ENCODE results near the gene RBMS3.
A peak's percentile ranks its signal among the peaks of the same experiment; 100 is the strongest.
"Not testable (repeated sequence)": the region's sequence is repeated elsewhere in the genome, so short reads cannot be mapped to it uniquely, and the experiment has no call there.

The RBMS3 gene

DNA sequence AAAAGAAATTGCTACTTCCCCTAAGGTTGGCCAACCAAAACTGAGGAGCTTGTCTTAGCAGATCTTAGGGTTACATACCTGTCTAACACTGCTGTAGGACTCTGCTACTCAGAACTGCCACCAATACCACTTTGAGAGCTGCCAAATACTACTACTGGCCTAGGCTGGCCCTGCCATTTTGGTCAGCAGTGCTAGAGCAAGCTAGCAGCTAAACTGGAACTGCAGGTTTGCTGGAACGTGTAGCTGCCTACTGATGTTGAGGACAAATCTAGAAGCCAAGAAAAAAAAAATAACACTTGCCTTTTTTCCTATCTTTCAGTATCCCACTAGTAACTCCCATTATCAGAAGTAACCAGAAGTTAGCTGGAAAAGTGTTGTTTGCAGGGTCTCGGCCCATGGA, 387.4 kb downstream of the RBMS3 start:
- Histone ChIP-seq H3K27me3 (ENCODE audit: low read depth, low read length) (no peaks in the 10 kb centered on the region), H3K4me3 (ENCODE audit: low read depth in 1 of 2, low read length in 2 of 2) (no peak overlapping the region), H3K36me3 (ENCODE audit: control insufficient read depth in 1 of 2, insufficient read depth in 2 of 2, low read length in 2 of 2) (no peaks in the 10 kb centered on the region), H3K9me3 (ENCODE audit: control insufficient read depth in 1 of 2, low read length in 2 of 2) (no peaks in the 10 kb centered on the region), H3K4me1 (ENCODE audit: control insufficient read depth in 1 of 2, insufficient read depth in 2 of 2, low read length in 2 of 2) (no peaks in the 10 kb centered on the region), H3K27ac (ENCODE audit: low read length) (no peak overlapping the region)

DNA sequence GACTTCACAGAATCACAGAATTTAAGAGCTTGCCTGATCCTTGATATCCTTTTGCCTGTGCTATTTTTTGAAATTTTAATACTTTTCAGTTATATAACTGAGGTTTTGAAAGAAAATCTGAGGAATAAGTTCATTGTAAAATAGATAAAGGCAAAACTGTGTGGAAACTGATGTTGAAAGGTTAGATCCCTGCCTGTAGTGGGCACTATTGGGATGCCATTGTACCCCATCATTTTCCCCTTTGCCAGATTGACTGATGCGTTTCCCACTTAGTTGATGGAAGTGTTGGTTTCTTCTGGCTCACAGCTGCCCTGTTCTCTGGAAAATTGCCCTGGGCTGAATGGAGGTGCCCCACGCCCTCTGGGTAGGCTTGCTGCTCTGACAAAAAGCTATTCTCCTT, 387.9 kb downstream of the RBMS3 start:
- no peaks in the 10 kb centered on the region for H3K36me3 ChIP-seq (ENCODE audit: control insufficient read depth in 1 of 2, insufficient read depth in 2 of 2, low read length in 2 of 2)
- H3K27ac ChIP-seq (ENCODE audit: low read length): no peak overlapping the region
- H3K4me1 ChIP-seq (ENCODE audit: control insufficient read depth in 1 of 2, insufficient read depth in 2 of 2, low read length in 2 of 2): no peaks in the 10 kb centered on the region

DNA sequence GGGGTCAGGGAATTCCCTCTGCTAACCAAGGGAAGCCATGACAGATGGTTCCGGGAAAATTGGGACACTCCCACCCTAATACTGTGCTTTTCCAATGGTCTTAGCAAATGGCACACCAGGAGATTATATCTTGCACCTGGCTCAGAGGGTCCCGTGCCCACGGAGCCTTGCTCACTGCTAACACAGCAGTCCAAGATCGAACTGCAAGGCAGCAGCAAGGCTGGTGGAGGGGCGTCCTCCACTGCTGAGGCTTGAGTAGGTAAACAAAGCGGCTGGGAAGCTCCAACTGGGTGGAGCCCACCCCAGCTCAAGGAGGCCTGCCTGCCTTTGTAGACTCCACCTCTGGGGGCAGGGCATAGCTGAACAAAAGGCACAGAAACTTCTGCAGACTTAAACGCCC, 389.6 kb downstream of the RBMS3 start:
- not testable (repeated sequence) for H3K36me3 ChIP-seq (ENCODE audit: control insufficient read depth in 1 of 2, insufficient read depth in 2 of 2, low read length in 2 of 2); H3K9me3 ChIP-seq (ENCODE audit: control insufficient read depth in 1 of 2, low read length in 2 of 2); H3K4me1 ChIP-seq (ENCODE audit: control insufficient read depth in 1 of 2, insufficient read depth in 2 of 2, low read length in 2 of 2); H3K27ac ChIP-seq (ENCODE audit: low read length); H3K27me3 ChIP-seq (ENCODE audit: low read depth, low read length); H3K4me3 ChIP-seq (ENCODE audit: low read depth in 1 of 2, low read length in 2 of 2)

More for the DNA sequence above, 387.9 kb downstream of the RBMS3 start:
- Histone ChIP-seq H3K9me3 (ENCODE audit: control insufficient read depth in 1 of 2, low read length in 2 of 2) (no peaks in the 10 kb centered on the region), H3K27me3 (ENCODE audit: low read depth, low read length) (no peaks in the 10 kb centered on the region), H3K4me3 (ENCODE audit: low read depth in 1 of 2, low read length in 2 of 2) (no peak overlapping the region)

DNA sequence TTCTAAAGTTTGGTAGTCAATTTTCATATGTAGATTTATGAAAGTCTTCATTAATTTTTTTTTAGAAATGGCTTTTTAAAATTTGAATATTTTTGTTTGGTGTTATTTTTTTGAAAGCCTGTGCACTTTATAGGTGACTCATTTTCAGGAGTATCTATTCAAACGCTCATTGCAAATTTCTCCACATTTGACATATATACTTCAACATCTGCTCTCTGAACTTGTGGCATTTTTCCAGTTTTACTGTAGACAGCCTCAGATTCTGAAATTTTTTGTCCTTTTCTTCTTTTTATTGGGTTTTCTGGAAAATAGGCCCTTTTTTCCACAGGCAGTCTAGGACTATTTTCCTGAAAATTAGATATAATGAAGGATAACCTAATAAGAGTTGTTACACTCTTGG, 396.6 kb downstream of the RBMS3 start:
- Histone ChIP-seq H3K36me3 (ENCODE audit: control insufficient read depth in 1 of 2, insufficient read depth in 2 of 2, low read length in 2 of 2) (no peaks in the 10 kb centered on the region), H3K4me1 (ENCODE audit: control insufficient read depth in 1 of 2, insufficient read depth in 2 of 2, low read length in 2 of 2) (no peaks in the 10 kb centered on the region), H3K9me3 (ENCODE audit: control insufficient read depth in 1 of 2, low read length in 2 of 2) (peaks cover 0 to 3% of the 10 kb centered on the region in 2 donors), H3K27ac (ENCODE audit: low read length) (no peak overlapping the region), H3K4me3 (ENCODE audit: low read depth in 1 of 2, low read length in 2 of 2) (no peak overlapping the region), H3K27me3 (ENCODE audit: low read depth, low read length) (no peaks in the 10 kb centered on the region)

DNA sequence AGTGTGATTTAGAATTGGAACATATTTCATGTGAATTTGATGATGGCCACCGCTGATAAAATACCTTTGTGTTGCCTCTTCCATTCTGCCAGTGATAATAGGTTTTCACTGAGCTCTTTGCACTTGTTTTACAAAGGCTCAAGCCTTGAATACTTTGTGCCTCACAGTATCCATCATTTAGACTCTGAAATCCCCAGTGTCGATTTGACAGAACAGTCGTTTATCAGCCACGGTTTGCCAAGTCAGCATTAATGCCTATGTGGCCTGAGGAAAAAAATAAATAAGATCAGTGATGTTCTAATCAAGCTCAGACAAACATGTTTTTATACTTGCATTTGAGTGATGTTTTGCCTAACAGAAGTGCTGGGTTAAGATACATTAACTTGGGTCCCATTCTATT, 399.1 kb downstream of the RBMS3 start:
- Histone ChIP-seq H3K4me1 (ENCODE audit: control insufficient read depth in 1 of 2, insufficient read depth in 2 of 2, low read length in 2 of 2) (peaks cover 0 to 16% of the 10 kb centered on the region in 2 donors), H3K36me3 (ENCODE audit: control insufficient read depth in 1 of 2, insufficient read depth in 2 of 2, low read length in 2 of 2) (no peaks in the 10 kb centered on the region), H3K9me3 (ENCODE audit: control insufficient read depth in 1 of 2, low read length in 2 of 2) (peaks cover 0 to 3% of the 10 kb centered on the region in 2 donors), H3K27me3 (ENCODE audit: low read depth, low read length) (no peaks in the 10 kb centered on the region), H3K4me3 (ENCODE audit: low read depth in 1 of 2, low read length in 2 of 2) (no peak overlapping the region), H3K27ac (ENCODE audit: low read length) (no peak overlapping the region)

DNA sequence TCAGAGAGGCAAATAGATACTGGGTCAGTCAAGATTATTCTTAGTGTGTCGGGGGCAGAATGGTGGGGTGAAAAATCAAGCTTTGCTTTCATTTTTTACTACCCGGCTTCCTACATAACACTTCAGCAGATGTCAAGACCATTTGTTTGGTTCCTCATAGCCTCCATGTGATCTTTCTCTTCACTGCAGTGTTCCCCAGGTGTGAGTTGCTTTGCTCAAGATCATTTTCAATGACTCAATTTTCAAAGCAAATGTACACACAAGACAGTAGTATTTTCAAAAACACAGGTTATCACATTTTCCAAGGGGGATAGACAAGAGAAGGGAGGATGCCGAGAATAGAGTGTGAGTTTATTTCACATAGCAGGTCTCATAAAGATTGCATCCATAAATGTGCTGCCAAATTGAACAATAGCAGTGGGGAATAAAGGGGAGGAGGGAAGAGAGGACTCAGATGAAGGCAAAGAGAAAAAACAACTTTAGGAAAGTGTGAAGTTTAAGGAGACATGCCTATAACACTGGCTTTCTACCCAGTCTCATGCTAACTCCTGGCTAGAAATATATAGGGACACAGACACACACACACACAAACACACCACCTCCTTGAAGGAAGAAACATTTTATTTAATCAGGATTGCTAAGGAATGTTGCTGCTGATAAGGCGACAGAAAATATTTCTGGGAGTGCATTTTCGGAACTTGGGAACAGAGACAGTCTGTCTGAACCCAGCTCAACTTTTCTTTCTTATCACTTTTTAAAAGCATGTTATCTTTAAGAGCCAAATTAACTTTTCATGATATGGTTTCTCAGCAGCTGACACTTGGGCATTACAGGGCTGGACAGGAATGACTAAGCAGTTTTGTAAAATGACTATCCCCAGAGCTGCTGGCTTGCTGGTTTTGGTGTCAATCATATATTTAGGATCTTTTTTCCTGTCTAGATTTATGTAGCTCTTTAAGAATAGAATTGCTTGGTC, 402.4 kb downstream of the RBMS3 start:
- no peaks in the 10 kb centered on the region for H3K36me3 ChIP-seq (ENCODE audit: control insufficient read depth in 1 of 2, insufficient read depth in 2 of 2, low read length in 2 of 2)
- no peaks in the 10 kb centered on the region for H3K27me3 ChIP-seq (ENCODE audit: low read depth, low read length)
- no peak overlapping the region for H3K4me3 ChIP-seq (ENCODE audit: low read depth in 1 of 2, low read length in 2 of 2)
- H3K9me3 ChIP-seq (ENCODE audit: control insufficient read depth in 1 of 2, low read length in 2 of 2): no peaks in the 10 kb centered on the region
- peaks cover 0 to 16% of the 10 kb centered on the region in 2 donors for H3K4me1 ChIP-seq (ENCODE audit: control insufficient read depth in 1 of 2, insufficient read depth in 2 of 2, low read length in 2 of 2)
- H3K27ac ChIP-seq (ENCODE audit: low read length): no peak overlapping the region

DNA sequence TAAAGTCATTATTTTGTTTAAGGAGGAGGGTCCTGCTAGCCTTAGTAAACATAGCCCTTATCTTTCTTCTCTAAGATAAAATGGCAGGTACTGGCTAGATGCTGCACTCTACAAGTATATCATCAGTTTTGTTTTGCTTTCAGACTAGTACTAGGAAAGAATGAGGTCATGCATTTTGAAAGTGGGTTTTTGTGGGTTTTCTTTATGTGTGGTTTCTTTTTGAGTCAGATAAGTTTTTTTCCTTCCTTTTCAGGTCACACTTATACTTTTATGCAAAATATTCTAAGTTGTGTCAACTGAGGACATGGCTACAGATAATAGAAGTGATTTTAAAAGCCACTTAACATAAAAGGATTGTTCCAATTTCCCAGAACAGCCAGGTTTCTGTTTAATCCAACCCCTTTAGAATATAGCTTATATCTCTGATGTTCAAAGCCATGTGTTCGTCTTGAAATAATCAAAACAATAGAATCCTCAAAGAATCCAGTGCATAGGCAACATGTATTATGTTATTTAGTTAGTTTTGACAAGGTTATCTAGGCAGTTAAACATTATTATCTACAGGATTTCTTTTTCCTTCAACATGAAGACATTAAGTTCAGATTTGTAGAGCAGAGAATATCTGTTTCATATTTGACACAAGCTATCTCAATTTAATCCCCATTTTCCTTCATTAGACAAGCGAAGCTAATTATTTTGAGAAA, 406.2 kb downstream of the RBMS3 start:
- Histone ChIP-seq H3K4me3 (ENCODE audit: low read depth in 1 of 2, low read length in 2 of 2) (no peak overlapping the region), H3K36me3 (ENCODE audit: control insufficient read depth in 1 of 2, insufficient read depth in 2 of 2, low read length in 2 of 2) (no peaks in the 10 kb centered on the region), H3K27ac (ENCODE audit: low read length) (no peak overlapping the region), H3K9me3 (ENCODE audit: control insufficient read depth in 1 of 2, low read length in 2 of 2) (no peaks in the 10 kb centered on the region), H3K27me3 (ENCODE audit: low read depth, low read length) (no peaks in the 10 kb centered on the region), H3K4me1 (ENCODE audit: control insufficient read depth in 1 of 2, insufficient read depth in 2 of 2, low read length in 2 of 2) (peaks cover 0 to 16% of the 10 kb centered on the region in 2 donors)

DNA sequence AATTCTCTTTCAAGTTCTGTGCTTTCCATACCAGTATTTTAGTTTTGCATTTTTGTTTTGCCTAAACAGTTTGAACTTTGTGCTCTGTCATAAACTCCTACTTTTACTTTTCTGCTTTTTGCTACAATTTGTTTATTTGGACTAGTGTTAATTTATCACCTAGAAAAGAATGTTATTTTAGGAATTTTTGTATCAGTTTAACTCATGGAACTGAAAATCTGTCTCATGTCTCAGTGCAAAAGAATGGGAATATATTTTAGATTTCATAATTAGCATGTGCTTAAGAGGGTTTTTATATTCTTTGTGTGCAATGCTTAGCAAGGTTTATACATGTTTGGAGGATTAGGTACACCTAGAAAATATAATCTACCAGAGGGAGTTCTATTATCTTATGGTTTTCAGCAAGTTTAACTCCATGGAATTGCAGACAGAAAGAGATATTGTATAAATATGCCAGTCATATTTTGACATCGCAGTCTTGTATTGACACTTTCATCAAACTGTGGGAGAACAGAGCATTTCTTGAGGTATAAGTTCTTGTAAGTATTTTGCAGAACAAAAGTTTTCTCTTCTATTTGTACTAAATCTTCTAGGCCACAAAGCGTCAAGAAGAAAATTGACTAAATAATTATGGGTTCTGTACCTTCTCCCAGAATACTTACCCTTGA, 409.9 kb downstream of the RBMS3 start:
- H3K9me3 ChIP-seq (ENCODE audit: control insufficient read depth in 1 of 2, low read length in 2 of 2): no peaks in the 10 kb centered on the region
- no peak overlapping the region for H3K4me3 ChIP-seq (ENCODE audit: low read depth in 1 of 2, low read length in 2 of 2)
- no peak overlapping the region for H3K27ac ChIP-seq (ENCODE audit: low read length)
- no peaks in the 10 kb centered on the region for H3K27me3 ChIP-seq (ENCODE audit: low read depth, low read length)
- H3K36me3 ChIP-seq (ENCODE audit: control insufficient read depth in 1 of 2, insufficient read depth in 2 of 2, low read length in 2 of 2): peaks cover 0 to 4% of the 10 kb centered on the region in 2 donors
- peaks cover 0 to 14% of the 10 kb centered on the region in 2 donors for H3K4me1 ChIP-seq (ENCODE audit: control insufficient read depth in 1 of 2, insufficient read depth in 2 of 2, low read length in 2 of 2)

DNA sequence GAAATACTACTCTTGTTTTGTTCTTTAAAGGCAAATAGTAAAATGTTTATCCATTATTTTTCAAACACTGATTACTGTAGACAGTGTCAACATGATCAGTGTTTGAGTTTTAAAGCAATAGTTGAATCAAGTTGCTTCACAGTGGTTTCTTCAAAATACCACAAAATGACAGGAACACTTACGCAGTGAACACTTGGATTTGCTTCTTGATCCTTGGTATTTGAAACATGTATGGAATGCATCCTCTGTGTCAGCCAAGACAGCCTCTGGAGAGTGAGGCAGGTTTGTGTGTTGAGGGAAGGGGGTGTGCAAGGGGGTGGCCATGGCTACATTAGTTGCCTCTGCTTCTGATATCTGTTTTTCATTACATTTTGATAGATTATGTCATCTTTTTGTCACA, 413.0 kb downstream of the RBMS3 start:
- Histone ChIP-seq H3K4me3 (ENCODE audit: low read depth in 1 of 2, low read length in 2 of 2) (no peak overlapping the region), H3K27ac (ENCODE audit: low read length) (peak overlapping the region; percentile 41)

DNA sequence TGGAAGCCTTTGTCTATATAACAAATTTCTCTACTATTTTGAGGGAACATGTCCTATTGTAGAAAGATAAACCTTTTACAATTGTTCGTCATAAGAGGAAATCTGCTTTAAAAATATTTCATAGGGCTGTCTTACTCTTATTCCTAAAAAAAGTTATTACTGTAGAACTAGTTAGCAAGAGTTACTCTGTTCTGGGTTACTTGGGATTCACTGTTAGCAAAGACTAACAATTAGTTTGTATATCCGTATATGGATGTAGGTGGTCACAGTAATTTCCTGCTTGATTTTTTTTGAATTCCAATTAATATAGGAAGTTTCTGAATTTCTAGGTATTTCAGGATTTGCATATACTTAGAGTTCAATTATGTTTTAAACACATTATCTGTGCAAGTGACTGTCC, 413.5 kb downstream of the RBMS3 start:
- Histone ChIP-seq H3K27ac (ENCODE audit: low read length) (no peak overlapping the region), H3K4me3 (ENCODE audit: low read depth in 1 of 2, low read length in 2 of 2) (no peak overlapping the region), H3K4me1 (ENCODE audit: control insufficient read depth in 1 of 2, insufficient read depth in 2 of 2, low read length in 2 of 2) (peaks cover 0 to 37% of the 10 kb centered on the region in 2 donors), H3K9me3 (ENCODE audit: control insufficient read depth in 1 of 2, low read length in 2 of 2) (no peaks in the 10 kb centered on the region), H3K27me3 (ENCODE audit: low read depth, low read length) (no peaks in the 10 kb centered on the region), H3K36me3 (ENCODE audit: control insufficient read depth in 1 of 2, insufficient read depth in 2 of 2, low read length in 2 of 2) (peaks cover 0 to 4% of the 10 kb centered on the region in 2 donors)

More for the DNA sequence above, 413.0 kb downstream of the RBMS3 start:
- H3K4me1 ChIP-seq (ENCODE audit: control insufficient read depth in 1 of 2, insufficient read depth in 2 of 2, low read length in 2 of 2): peaks cover 0 to 37% of the 10 kb centered on the region in 2 donors
- H3K27me3 ChIP-seq (ENCODE audit: low read depth, low read length): no peaks in the 10 kb centered on the region
- no peaks in the 10 kb centered on the region for H3K9me3 ChIP-seq (ENCODE audit: control insufficient read depth in 1 of 2, low read length in 2 of 2)
- peaks cover 0 to 4% of the 10 kb centered on the region in 2 donors for H3K36me3 ChIP-seq (ENCODE audit: control insufficient read depth in 1 of 2, insufficient read depth in 2 of 2, low read length in 2 of 2)

DNA sequence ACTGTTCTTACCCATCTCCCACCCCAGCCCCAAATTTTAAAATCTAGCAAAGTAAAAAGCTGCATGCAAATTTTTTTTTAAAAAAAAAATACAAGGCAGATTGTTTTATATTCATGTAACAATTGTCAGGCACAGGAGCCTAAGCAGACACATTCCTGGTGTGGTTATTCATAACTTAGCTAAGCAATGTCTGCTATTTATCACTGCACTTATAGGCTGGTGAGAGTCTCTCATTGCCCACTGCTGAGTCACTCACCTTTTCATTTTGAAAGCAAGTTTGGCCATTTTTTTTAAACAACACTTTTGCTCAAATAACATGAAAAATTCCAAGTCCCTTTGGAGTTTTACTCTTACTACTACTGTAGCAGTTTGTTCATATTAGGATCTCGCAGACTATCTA, 413.9 kb downstream of the RBMS3 start:
- H3K4me1 ChIP-seq (ENCODE audit: control insufficient read depth in 1 of 2, insufficient read depth in 2 of 2, low read length in 2 of 2): peaks cover 0 to 37% of the 10 kb centered on the region in 2 donors
- H3K27me3 ChIP-seq (ENCODE audit: low read depth, low read length): no peaks in the 10 kb centered on the region
- no peaks in the 10 kb centered on the region for H3K9me3 ChIP-seq (ENCODE audit: control insufficient read depth in 1 of 2, low read length in 2 of 2)
- H3K27ac ChIP-seq (ENCODE audit: low read length): peak overlapping the region; percentile 78
- H3K4me3 ChIP-seq (ENCODE audit: low read depth in 1 of 2, low read length in 2 of 2): no peak overlapping the region
- H3K36me3 ChIP-seq (ENCODE audit: control insufficient read depth in 1 of 2, insufficient read depth in 2 of 2, low read length in 2 of 2): peaks cover 0 to 4% of the 10 kb centered on the region in 2 donors
